ENCODE data around the gene GJC1.

GJC1 gene

GRCh38 chr17:44780161-44780560 lies 49.9 kb downstream of the GJC1 start:
- no peak overlapping the region for H3K27ac ChIP-seq
- DNase-seq (ENCODE audit: low read depth, low spot score): no peak

GRCh38 chr17:44779211-44780025 lies 50.7 kb downstream of the GJC1 start:
- H3K27ac ChIP-seq: no peak overlapping the region
- no peak for DNase-seq (ENCODE audit: low read depth, low spot score)

GRCh38 chr17:44778656-44779210 lies 51.4 kb downstream of the GJC1 start:
- no peak overlapping the region for H3K27ac ChIP-seq
- DNase-seq (ENCODE audit: low read depth, low spot score): no peak

- H3K27ac ChIP-seq: no peak overlapping the region
- DNase-seq (ENCODE audit: low read depth, low spot score): no peak
Measured at GRCh38 chr17:44777394-44778348, 52.4 kb downstream of the GJC1 start.

GRCh38 chr17:44776628-44777393 lies 53.3 kb downstream of the GJC1 start:
- DNase-seq (ENCODE audit: low read depth, low spot score): no peak
- H3K27ac ChIP-seq: no peak overlapping the region

- no peak for DNase-seq (ENCODE audit: low read depth, low spot score)
- H3K27ac ChIP-seq: no peak overlapping the region
Measured at GRCh38 chr17:44775838-44776621, 54.1 kb downstream of the GJC1 start.

- H3K27ac ChIP-seq: no peak overlapping the region
- DNase-seq (ENCODE audit: low read depth, low spot score): peak; percentile 90
Measured at GRCh38 chr17:44775136-44775837, 54.8 kb downstream of the GJC1 start.

- no peak for DNase-seq (ENCODE audit: low read depth, low spot score)
- H3K27ac ChIP-seq: no peak overlapping the region
Measured at GRCh38 chr17:44774271-44775135, 55.6 kb downstream of the GJC1 start.

GRCh38 chr17:44773140-44773539 lies 56.9 kb downstream of the GJC1 start:
- H3K27ac ChIP-seq: no peak overlapping the region
- DNase-seq (ENCODE audit: low read depth, low spot score): no peak

- H3K27ac ChIP-seq: no peak overlapping the region
- no peak for DNase-seq (ENCODE audit: low read depth, low spot score)
Measured at GRCh38 chr17:44772308-44773045, 57.6 kb downstream of the GJC1 start.

GRCh38 chr17:44770166-44770925 lies 59.7 kb downstream of the GJC1 start:
- H3K27ac ChIP-seq: no peak overlapping the region
- DNase-seq (ENCODE audit: low read depth, low spot score): no peak

GRCh38 chr17:44769647-44770084 lies 60.4 kb downstream of the GJC1 start:
- DNase-seq (ENCODE audit: low read depth, low spot score): no peak
- no peak overlapping the region for H3K27ac ChIP-seq

GRCh38 chr17:44769230-44769629 lies 60.9 kb downstream of the GJC1 start:
- no peak for DNase-seq (ENCODE audit: low read depth, low spot score)
- H3K27ac ChIP-seq: no peak overlapping the region

- H3K27ac ChIP-seq: no peak overlapping the region
- no peak for DNase-seq (ENCODE audit: low read depth, low spot score)
Measured at GRCh38 chr17:44768505-44769142, 61.5 kb downstream of the GJC1 start.

- no peak for DNase-seq (ENCODE audit: low read depth, low spot score)
- no peak overlapping the region for H3K27ac ChIP-seq
Measured at GRCh38 chr17:44767493-44767892, 62.6 kb downstream of the GJC1 start.
